Fibroblast of skin of abdomen (primary cell): ENCODE data around the gene MORN1. TPM values are rescaled to one million over a fixed set of nuclear protein-coding genes. Genes with fewer than 3 reads are reported as not detected.
"Not testable (repeated sequence)": the region's sequence is repeated elsewhere in the genome, so short reads cannot be mapped to it uniquely, and the experiment has no call there.

ENCODE experiments used
- DNase-seq: peaks from one replicate; pipeline ENCODE4 v3.0.0-alpha.2; 2013
- polyA plus RNA-seq, 2 experiments: library from polyadenylated mRNA; unstranded; fragments of 120-200 nt; gene quantifications; one replicate each; pipeline ENCODE4 v1.2.1, GENCODE V29; 2013; ENCODE audit not compliant: insufficient read length in 2 of 2

The MORN1 gene
- 4.1 TPM for polyA plus RNA-seq (2013, experiment 1 of 2; ENCODE audit: insufficient read length)
- 5.0 TPM for polyA plus RNA-seq (2013, experiment 2 of 2; ENCODE audit: insufficient read length)

DNA sequence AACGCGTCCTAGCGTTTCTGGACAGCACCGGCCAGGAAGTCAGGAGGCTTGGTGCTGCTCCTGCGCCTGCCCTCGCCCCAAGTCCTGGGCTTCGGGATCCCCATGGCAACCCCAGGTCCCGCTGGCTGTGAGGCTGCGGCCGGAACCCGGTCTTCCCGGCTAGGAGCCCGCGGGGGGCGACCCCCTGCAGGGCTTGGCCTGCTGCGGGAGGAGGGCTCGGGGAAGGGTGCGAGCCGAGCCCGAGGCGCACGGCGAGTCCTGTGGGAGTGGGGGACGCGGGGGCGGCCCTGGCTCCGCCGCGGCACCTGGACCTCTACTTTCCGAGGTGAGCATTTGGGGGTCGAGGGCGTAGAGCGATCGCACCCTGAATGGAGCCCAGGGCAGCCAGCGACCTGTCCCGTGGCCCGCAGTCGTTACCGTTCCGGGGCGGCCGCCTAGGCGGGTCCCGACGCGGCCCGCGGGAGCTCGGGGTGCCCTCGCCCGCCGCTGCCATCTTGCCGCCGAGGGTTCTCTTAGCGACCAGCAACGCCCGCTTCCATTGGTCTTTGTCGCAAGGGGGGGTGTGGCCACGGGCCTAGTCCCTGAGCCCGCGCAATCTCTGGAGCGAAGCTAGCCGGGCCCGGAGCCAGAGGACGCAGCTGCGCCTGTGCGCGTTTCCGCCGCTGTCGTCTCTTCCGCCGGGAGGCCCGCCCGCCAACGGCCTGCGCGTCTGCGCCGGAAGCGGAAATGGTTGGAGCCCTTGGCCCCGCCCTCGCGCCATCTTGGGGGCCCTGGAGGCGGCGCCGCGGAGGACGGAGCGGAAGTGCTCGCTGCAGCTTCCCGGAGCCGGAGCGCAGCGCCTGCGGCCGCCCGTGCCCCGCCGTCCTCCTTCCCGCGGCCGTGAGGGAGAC, at the start of gene MORN1, which contains the start of gene RER1:
Gene MORN1, minus strand, starts transcription at position 514 of the 890 bp plus-strand sequence. Its CDS starts 21 bp downstream, at position 493.
Gene RER1, plus strand, starts transcription at position 801 of the 890 bp plus-strand sequence. CDS start 3,950 bp downstream, outside the sequence.
- DNase-seq = peak; percentile 99

GRCh38 chr1:2440346-2440745, 49.0 kb upstream of the MORN1 start:
- DNase-seq = not testable (repeated sequence)

DNA sequence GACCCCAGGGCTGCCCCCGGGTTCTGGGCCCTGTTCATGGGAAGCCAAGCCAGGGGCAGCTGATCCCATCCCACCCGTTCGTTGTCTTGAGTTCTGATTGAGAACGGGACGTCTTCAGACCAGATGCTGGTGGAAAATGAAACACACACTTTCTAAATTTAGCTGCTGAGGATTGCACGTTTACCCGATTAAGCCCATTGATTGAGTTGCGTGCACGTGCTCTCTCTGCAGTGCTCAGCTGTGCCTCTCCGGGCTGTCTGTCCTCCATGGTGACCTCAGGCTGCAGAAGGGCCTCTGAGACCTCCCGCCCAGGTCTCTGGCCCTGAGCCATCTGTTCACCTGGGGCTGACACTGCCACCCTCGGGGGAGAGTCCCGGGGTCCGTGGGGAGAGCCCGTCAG, 48.0 kb upstream of the MORN1 start:
- no peak for DNase-seq

GRCh38 chr1:2438641-2439040, 47.3 kb upstream of the MORN1 start:
- no peak for DNase-seq

DNA sequence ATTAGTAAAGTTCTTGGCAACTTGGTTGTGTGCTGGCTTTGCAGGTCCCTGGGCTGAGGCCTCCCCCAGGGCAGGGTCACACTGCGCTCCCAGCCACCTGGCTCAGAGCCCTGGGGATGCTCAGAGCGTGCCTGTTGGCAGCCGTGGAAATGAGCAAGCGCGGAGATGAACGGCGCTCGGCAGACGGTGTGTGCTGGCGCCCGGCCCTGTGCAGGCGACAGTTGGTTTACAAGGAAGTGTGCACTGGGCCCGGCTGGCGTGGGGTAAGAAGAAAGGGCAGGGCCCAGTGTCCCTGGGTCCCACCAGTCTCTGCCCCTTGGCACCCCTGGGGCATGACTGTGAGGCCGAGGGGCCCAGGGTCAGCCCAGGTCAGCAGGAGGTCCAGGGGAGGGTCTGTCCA, 46.7 kb upstream of the MORN1 start:
- no peak for DNase-seq

- no peak for DNase-seq
Observed at GRCh38 chr1:2437617-2438016, 46.3 kb upstream of the MORN1 start.

DNA sequence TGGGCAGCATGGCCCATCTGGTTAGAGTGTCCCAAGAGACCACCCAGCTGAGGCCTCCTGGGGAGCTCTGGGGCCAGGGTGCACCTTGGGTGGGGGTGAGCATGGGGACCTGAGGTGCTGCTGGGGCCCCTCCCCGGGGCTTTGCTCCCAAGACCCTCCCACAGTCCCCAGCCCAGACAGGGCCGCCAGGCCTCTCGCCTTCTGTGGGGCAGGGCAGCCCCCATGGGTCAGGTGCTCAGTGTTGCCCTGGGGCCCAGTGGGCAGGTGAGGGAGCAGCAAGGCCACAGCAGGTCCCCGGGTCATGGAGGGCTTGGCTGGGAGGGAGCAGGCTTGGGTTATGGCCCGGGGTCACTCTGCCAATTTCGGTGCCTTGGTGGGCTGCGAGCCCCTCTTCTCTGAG, 45.5 kb upstream of the MORN1 start:
- DNase-seq = no peak

GRCh38 chr1:2435746-2436355, 44.5 kb upstream of the MORN1 start:
- no peak for DNase-seq

- DNase-seq = no peak
Observed at GRCh38 chr1:2435091-2435490, 43.7 kb upstream of the MORN1 start.

GRCh38 chr1:2433936-2434655, 42.7 kb upstream of the MORN1 start:
- no peak for DNase-seq

DNA sequence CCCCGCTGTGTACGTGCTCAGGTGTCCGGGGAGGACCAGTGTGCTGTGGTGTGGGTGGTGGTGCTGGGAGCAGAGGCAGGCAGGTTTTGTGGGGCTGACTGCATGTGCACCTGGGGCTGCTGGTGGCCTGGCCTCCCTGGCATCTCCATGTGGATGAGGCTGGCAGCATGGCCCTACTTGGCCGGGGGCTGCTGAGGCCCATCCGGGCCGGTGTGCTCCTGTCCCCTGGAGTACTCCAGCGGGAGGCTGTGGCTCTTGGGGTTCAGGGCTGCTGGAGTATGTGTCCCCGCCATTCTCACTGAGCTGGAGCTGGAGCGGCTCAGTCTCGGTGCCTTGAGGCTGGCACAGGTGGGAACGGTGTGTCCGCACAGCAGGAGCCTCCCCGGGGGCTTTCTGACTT, 41.8 kb upstream of the MORN1 start:
- DNase-seq = no peak

DNA sequence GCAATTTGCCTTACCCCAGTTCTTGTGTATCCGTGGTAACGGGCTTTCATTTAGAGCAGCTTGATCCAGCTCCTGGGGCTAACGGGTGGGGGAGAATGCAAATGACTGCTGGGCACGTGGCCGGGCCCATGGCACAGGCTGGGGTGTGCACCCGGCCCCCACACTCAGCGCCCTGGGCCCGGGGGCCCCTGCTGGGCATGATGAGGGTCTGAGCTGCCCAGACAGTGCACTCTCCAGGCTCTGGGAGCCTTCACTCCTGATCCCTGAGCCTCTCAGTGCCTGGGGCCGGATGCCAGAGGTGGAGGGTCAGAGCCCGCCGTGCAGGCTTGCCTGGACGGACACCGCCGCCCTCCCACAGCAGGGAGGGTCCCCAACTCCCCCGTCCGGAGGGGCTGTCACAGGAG, 41.1 kb upstream of the MORN1 start:
- DNase-seq = no peak

GRCh38 chr1:2431518-2431917, 40.2 kb upstream of the MORN1 start:
- no peak for DNase-seq

DNA sequence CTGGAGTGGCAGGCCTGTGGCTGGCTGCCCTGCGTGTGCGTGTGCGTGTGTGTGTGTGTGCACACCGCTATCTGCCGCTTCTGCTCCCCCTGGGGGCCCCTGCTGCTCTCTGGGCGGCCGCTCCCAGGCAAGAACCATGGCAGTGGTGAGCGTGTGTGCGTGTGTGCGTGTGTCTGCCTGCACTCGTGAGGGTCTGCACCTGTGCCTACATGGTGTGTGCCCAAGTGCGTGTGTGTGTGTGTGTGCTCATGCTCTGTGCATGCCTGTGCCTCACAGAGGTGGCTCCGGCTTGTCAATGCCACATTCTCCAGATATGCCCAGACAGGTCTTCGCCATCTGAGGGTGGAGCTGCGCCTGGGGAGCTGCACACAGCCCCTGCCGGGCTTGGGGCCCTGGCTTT, 39.7 kb upstream of the MORN1 start:
- DNase-seq = no peak

GRCh38 chr1:2430592-2430973, 39.2 kb upstream of the MORN1 start:
- no peak for DNase-seq

- no peak for DNase-seq
Observed at GRCh38 chr1:2429780-2430591, 38.6 kb upstream of the MORN1 start.

- DNase-seq = no peak
Observed at GRCh38 chr1:2428490-2428889, 37.1 kb upstream of the MORN1 start.

- no peak for DNase-seq
Observed at GRCh38 chr1:2427976-2428375, 36.6 kb upstream of the MORN1 start.

GRCh38 chr1:2427051-2427450, 35.7 kb upstream of the MORN1 start:
- no peak for DNase-seq

DNA sequence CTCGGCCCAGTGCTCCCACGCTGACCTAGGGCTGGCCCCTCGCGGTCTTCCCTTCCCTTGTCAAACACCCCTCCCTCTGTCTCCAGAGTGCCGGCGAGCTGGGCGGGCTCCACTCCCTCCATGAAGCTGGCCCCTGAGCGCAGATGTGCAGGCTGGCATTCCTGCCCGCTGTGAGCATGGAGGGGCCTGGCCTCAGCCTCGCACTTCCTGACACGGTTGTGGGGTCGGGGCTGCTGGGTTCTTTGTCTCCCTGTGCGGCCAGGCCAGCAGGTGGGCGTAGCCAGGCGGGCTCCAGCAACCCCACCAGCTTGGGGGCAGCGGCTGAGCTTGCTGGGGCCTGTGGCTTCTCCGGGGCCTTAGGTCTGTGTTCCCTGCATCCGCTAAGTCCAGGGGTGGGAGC, 35.2 kb upstream of the MORN1 start:
- DNase-seq = no peak

GRCh38 chr1:2425892-2426291, 34.5 kb upstream of the MORN1 start:
- DNase-seq = no peak

- no peak for DNase-seq
Observed at GRCh38 chr1:2422523-2422922, 31.2 kb upstream of the MORN1 start.
